PFSK-1 (cell line): ENCODE data around the gene PREX1.

Experiments used
- POLR2AphosphoS5 ChIP-seq: IDR thresholded peaks from 2 replicates; pipeline ENCODE4 v1.6.1; 2012; ENCODE audit warnings: low read depth, mild to moderate bottlenecking, control low read depth, low read length, moderate library complexity
- REST ChIP-seq, 2 experiments: IDR thresholded peaks; 2 replicates each; pipeline versions ENCODE4 v1.6.1 to v1.8.0; 2011 to 2012; ENCODE audit warnings: low read depth in 2 of 2, low read length in 2 of 2, control low read depth in 1 of 2, inconsistent platforms in 1 of 2, mild to moderate bottlenecking in 1 of 2, moderate library complexity in 1 of 2; ENCODE audit not compliant: insufficient read depth in 1 of 2
- SIN3A ChIP-seq: IDR thresholded peaks from 2 replicates; pipeline ENCODE4 v1.6.1; 2012; ENCODE audit warnings: mild to moderate bottlenecking, low read length, moderate library complexity, borderline replicate concordance; ENCODE audit not compliant: insufficient read depth
- TAF1 ChIP-seq: IDR thresholded peaks from 2 replicates; pipeline ENCODE4 v1.6.1; 2012; ENCODE audit warnings: low read length, control low read depth, borderline replicate concordance; ENCODE audit not compliant: insufficient read depth

GRCh38 chr20:48785801-48786200 is 42.0 kb downstream of the PREX1 start:
- no peak for TF ChIP-seq POLR2AphosphoS5
- TF ChIP-seq REST (IDR thresholded peaks at IDR 0.05; ENCODE audit: insufficient read depth in 1 of 2, low read depth in 2 of 2, low read length in 2 of 2), result no peak
- no peak for TF ChIP-seq TAF1
- no peak for TF ChIP-seq SIN3A
